ENCODE data around the gene DLEU7. TPM values are rescaled to one million over a fixed set of nuclear protein-coding genes. Genes with fewer than 3 reads are reported as not detected.

The DLEU7 gene
- total RNA-seq, 1 experiment from 2014 or later: 1.5 TPM

GRCh38 chr13:50867637-50867945, 24.1 kb upstream of the DLEU7 start:
- Histone ChIP-seq H2BK5ac (ENCODE audit: insufficient read length, low read length) (no peak overlapping the region), H3K4me1 (ENCODE audit: insufficient read depth, low read length) (no peaks in the 10 kb centered on the region), H3K79me2 (ENCODE audit: insufficient read depth, low read length) (no peaks in the 10 kb centered on the region), H3K9me3 (ENCODE audit: control insufficient read depth, low read depth, low read length) (no peaks in the 10 kb centered on the region), H3K4me2 (ENCODE audit: insufficient read depth, insufficient read length, low read length) (no peak overlapping the region), H2BK15ac (ENCODE audit: low read depth, low read length) (no peak overlapping the region), H3K27me3 (ENCODE audit: insufficient read depth, low read length) (no peaks in the 10 kb centered on the region), H2AK5ac (ENCODE audit: insufficient read length, low read length) (no peak overlapping the region), H4K20me1 (ENCODE audit: control insufficient read depth, insufficient read depth, insufficient read length) (no peaks in the 10 kb centered on the region), H2AFZ (ENCODE audit: low read length) (no peak overlapping the region), H3T11ph (ENCODE audit: low read length) (no peak overlapping the region), H3K18ac (ENCODE audit: insufficient read length, low read depth, low read length) (no peak overlapping the region), H2BK120ac (ENCODE audit: low read depth, low read length, poor library complexity, severe bottlenecking) (no peak overlapping the region), H4K8ac (replicated peaks; ENCODE audit: insufficient read length, low read depth, low read length) (no peak overlapping the region), H3K23me2 (ENCODE audit: insufficient read length, low read depth, low read length, poor library complexity, severe bottlenecking) (no peaks in the 10 kb centered on the region), H3K23ac (ENCODE audit: insufficient read length, low read depth, low read length) (no peak overlapping the region), H3K56ac (ENCODE audit: insufficient read length, low read depth, low read length) (no peak overlapping the region), H3K27ac (ENCODE audit: insufficient read length, low read depth, low read length) (no peak overlapping the region), H3K4ac (ENCODE audit: low read depth, low read length) (no peak overlapping the region), H2BK20ac (ENCODE audit: low read depth, low read length, poor library complexity, severe bottlenecking) (no peak overlapping the region), H3K79me1 (ENCODE audit: insufficient read depth, low read depth, low read length, poor library complexity, severe bottlenecking) (no peaks in the 10 kb centered on the region), H4K5ac (ENCODE audit: insufficient read length, low read depth, low read length) (no peak overlapping the region), H4K91ac (ENCODE audit: insufficient read length, low read depth, low read length) (no peak overlapping the region), H3K9ac (ENCODE audit: extremely low read depth, insufficient read length, low read length) (no peak overlapping the region), H3K14ac (ENCODE audit: insufficient read depth, low read length) (no peak overlapping the region), H2BK12ac (ENCODE audit: insufficient read length, low read depth, low read length) (no peak overlapping the region)
- no peak for TF ChIP-seq CTCF (conservative IDR thresholded peaks at IDR 0.05)
- no peak overlapping the region; a peak in 1 of 5 replicates for H3K4me3 Mint-ChIP-seq
- peaks cover 4 to 6% of the 10 kb centered on the region in 2 experiments; a peak in 3 of 4 replicates for H3K4me1 Mint-ChIP-seq
- H3K27ac Mint-ChIP-seq: no peak overlapping the region; a peak in 1 of 7 replicates
- no peaks in the 10 kb centered on the region; a peak in 1 of 7 replicates for H3K36me3 Mint-ChIP-seq (ENCODE audit: insufficient read depth in 1 of 3, low read depth in 3 of 3)
- H3K27me3 Mint-ChIP-seq (ENCODE audit: low read depth): no peaks in the 10 kb centered on the region
- no CpG with 5 or more reads among the region's 3 CpGs for WGBS (ENCODE audit: extremely low coverage, insufficient read length, low lambda C conversion rate)
- no peak for DNase-seq
- H3K9me3 Mint-ChIP-seq: peaks cover 3 to 4% of the 10 kb centered on the region in 2 experiments; a peak in 3 of 5 replicates

Measured in H9 (cell line).